Mucosa of descending colon (tissue), 3 donors: Measurements from ENCODE around the gene VPS51. TPM values are rescaled to one million over a fixed set of nuclear protein-coding genes. Genes with fewer than 3 reads are reported as not detected.

Experiments used
- ATAC-seq: fragments of 200-7000 bp; cut with Tn5 transposase; one replicate; pipeline ENCODE4 v1.9.1; 2020; ENCODE audit warnings: mild to moderate bottlenecking, moderate library complexity
- DNase-seq, 3 donors: peaks; one replicate each; pipeline ENCODE4 v3.0.0-alpha.2; 2020
- H3K36me3 ChIP-seq: fragments of 200-600 bp; one replicate; pipeline ENCODE4 v1.8.0; 2021; ENCODE audit warnings: low read depth, mild to moderate bottlenecking
- H3K4me1 ChIP-seq: fragments of 200-600 bp; one replicate; pipeline ENCODE4 v1.8.0; 2021; ENCODE audit warnings: low read depth, mild to moderate bottlenecking
- H3K4me3 ChIP-seq: fragments of 200-600 bp; one replicate; pipeline ENCODE4 v1.8.0; 2021; ENCODE audit warnings: mild to moderate bottlenecking
- H3K9me3 ChIP-seq: fragments of 200-600 bp; one replicate; pipeline ENCODE4 v1.8.0; 2021; ENCODE audit warnings: mild to moderate bottlenecking
- CTCF ChIP-seq: fragments of 200-600 bp; IDR thresholded peaks from one replicate; pipeline ENCODE4 v1.8.0; 2022; ENCODE audit warnings: antibody characterized with exemption, mild to moderate bottlenecking
- intact Hi-C, 2 donors: fragments of 100-400 bp; cut with DNase I in 1 of 2; cut with micrococcal nuclease in 1 of 2; formaldehyde crosslinking; loops; one replicate each; pipeline versions ENCODE4 v1.11.0 to v1.11.1; 2022; cut with DNase I, micrococcal nuclease
- total RNA-seq, 3 donors: library from RNA; stranded (reverse); fragmentation: NEBNext Ultra II Directional in 2 of 3; extraction: Animal tissue kit (Norgen Biotek cat#: 25700) in 2 of 3; gene quantifications; one replicate each; pipeline versions ENCODE4 v1.2.1 to v1.2.4, GENCODE V29; 2021 to 2023
- donor health status: DM: no; HTN: no; CAD: no; lungs with moderate emphysema.
- donor health status: DM: no; HTN: no; CAD: no.
- donor health status: DM: no; HTN: yes; CAD: no.

The VPS51 gene
- total RNA-seq, 3 donors from 2014 or later = 149 to 200 (median 156) TPM

DNA sequence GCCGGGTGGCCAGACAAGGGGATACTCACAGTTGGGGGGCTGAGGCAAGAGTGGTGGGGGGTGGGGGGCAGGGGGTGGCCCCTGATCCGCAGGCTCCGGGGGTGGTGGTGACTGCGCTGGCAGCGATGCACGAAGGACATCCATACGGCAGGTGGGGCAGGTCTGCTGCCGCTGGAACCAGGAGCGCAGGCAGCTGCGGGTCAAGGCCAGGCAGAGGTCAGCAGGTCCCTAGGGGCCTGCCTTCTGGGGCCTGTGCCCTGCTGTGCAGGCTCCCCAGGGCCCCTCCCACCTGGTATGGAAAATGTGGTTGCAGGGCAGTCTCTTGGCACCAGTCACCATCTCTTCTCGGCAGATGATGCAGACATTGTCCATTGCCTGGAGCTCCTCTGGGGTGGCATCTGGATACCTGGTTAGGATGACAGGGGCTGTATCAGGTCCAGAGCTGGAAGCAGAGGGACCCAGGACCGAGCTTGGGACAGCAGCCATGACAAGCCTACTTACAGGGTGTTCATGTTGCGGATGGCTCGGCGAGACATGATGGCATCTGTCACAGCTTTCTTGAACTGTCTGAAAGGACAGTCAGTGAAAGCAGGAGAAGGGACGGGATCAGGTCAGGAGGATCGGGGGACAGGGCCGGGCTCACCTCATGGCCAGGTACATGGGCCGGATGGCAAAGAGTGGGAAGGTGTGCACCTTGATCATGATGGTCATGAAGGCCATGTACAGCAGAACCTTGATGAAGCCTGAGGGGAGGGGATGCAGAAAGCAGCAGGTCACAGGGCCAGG, 34.8 kb downstream of the VPS51 start:
- DNase-seq (peak in 1 of 3 donors; percentile 25), ATAC-seq (no peak)
- no peak overlapping the region for H3K4me3 ChIP-seq
- no peak for TF ChIP-seq CTCF
- H3K9me3 ChIP-seq = no peaks in the 10 kb centered on the region
- H3K36me3 ChIP-seq = peaks cover 31% of the 10 kb centered on the region
- intact Hi-C loops = no loop called here
- H3K4me1 ChIP-seq = peaks cover 19% of the 10 kb centered on the region

- no peak for TF ChIP-seq CTCF
- no peak overlapping the region for H3K4me3 ChIP-seq
- no peaks in the 10 kb centered on the region for H3K9me3 ChIP-seq
- H3K36me3 ChIP-seq = peaks cover 27% of the 10 kb centered on the region
- intact Hi-C loops = no loop called here
- DNase-seq = no peak
- peaks cover 22% of the 10 kb centered on the region for H3K4me1 ChIP-seq
- no peak for ATAC-seq
These were observed 35.4 kb downstream of the VPS51 start for GRCh38 chr11:65131417-65131776.

- TF ChIP-seq CTCF = no peak
- no peak for DNase-seq
- Histone ChIP-seq H3K4me3 (no peak overlapping the region), H3K4me1 (peaks cover 22% of the 10 kb centered on the region), H3K9me3 (no peaks in the 10 kb centered on the region), H3K36me3 (peaks cover 22% of the 10 kb centered on the region)
- no peak for ATAC-seq
- intact Hi-C loops = no loop called here
These were observed 35.9 kb downstream of the VPS51 start for GRCh38 chr11:65131895-65132237.

GRCh38 chr11:65132238-65132987, 36.4 kb downstream of the VPS51 start:
- DNase-seq = peak in 2 of 3 donors; percentile 42 to 68
- ATAC-seq = no peak
- Histone ChIP-seq H3K4me1 (peaks cover 22% of the 10 kb centered on the region), H3K36me3 (peaks cover 22% of the 10 kb centered on the region), H3K4me3 (no peak overlapping the region), H3K9me3 (no peaks in the 10 kb centered on the region)
- intact Hi-C loops = no loop called here
- TF ChIP-seq CTCF = no peak

DNA sequence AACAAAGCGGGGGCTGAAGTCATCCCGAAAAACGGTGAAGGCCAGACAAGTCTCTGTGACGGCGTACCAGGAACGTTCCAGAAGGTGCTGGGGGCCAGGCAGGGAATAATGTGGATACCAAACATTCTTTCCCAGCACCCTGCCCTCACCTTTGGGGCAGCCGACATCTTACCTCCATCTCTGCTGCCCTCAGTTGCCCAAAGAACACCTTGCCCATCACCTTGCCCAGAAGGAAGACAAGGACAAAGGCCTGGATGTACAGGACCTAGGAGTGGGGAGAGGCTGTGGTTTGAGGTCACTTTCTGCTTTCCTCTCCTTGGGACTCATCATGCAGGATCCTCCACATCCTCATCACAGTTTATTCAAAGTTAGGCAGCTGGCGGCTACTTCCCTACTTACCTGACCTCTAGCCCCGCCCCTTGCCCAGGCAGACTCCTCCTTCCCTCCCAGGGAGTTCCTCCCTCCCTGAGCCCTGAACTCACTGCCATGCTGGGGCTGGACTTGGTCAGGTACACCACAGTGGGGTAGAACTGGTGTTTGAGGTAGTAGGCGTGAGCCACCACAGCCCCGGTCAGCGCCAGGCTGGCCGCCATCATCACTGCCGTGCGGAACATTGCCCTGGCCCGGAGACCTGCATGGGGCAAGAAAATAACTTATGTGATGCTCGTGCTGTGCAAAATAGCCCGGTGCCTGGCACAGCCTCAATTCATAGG, 37.1 kb downstream of the VPS51 start:
- intact Hi-C loops = no loop called here
- no peak for TF ChIP-seq CTCF

More for the DNA sequence above, 37.1 kb downstream of the VPS51 start:
- peaks cover 22% of the 10 kb centered on the region for H3K4me1 ChIP-seq
- ATAC-seq (peak; percentile 51), DNase-seq (peak; percentile 89 to 94 (median 91))
- no peaks in the 10 kb centered on the region for H3K9me3 ChIP-seq
- H3K36me3 ChIP-seq = peaks cover 22% of the 10 kb centered on the region
- peak overlapping the region; percentile 92 for H3K4me3 ChIP-seq
